GM12873 (cell line): Measurements from ENCODE around the gene NRBP1.

Source experiments
- TF ChIP-seq, protein P1 (sequence below): IDR thresholded peaks from 2 replicates; pipeline ENCODE4 v1.5.1; 2012; ENCODE audit warnings: low read depth, mild to moderate bottlenecking, moderate library complexity, low read length, control low read depth; ENCODE audit not compliant: insufficient read depth; ENCODE audit errors: missing control alignments

NRBP1 gene

DNA sequence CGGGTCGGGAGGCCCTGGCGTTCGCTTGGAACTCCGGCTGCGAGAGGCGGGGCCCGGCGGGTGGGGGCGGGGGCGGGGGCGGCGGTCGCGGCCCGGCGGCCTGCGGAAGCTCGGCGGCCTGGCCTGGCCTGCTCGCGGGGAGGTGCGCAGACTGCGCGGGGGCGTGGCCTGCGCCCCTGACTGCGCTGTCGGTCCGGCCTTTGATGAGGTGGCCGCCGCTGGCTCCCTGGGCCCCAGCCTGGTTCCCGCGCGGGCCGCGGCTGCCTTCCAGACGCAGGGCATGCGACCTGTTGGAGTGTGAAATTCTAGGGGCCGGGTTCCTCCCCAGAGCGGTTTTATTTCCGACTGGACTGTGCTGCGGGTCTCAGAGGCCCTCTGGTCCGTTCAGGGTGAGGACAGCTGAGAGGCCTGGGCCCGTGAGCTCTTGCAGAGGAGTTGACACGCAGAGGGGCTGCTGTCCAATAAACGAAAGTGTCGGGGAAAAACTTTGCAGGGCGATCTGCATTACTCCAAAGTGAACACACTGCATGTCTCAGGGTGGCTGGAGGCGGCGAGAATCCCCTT is 629 bp downstream of the NRBP1 start:
- TF ChIP-seq, protein P1, sequence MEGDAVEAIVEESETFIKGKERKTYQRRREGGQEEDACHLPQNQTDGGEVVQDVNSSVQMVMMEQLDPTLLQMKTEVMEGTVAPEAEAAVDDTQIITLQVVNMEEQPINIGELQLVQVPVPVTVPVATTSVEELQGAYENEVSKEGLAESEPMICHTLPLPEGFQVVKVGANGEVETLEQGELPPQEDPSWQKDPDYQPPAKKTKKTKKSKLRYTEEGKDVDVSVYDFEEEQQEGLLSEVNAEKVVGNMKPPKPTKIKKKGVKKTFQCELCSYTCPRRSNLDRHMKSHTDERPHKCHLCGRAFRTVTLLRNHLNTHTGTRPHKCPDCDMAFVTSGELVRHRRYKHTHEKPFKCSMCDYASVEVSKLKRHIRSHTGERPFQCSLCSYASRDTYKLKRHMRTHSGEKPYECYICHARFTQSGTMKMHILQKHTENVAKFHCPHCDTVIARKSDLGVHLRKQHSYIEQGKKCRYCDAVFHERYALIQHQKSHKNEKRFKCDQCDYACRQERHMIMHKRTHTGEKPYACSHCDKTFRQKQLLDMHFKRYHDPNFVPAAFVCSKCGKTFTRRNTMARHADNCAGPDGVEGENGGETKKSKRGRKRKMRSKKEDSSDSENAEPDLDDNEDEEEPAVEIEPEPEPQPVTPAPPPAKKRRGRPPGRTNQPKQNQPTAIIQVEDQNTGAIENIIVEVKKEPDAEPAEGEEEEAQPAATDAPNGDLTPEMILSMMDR = no peak

DNA sequence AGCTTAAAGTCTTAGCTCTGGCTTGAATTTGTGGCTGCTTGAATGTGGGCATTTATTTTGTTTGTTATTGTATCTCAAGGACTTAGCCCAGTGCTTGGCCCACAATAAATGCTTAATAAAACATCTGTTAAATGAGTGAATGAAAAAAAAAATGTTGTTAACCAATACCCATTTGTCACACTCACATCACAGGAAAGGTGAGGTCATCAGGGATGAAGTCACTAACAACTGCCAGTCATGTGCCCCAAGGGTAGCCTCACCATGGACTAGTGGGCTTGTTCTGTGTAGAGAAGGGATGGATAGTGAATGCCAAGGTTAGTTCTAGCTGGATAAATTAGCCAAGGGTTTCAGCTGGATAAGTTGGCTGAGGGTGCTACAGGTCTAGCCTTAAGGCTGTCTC is 3.0 kb downstream of the NRBP1 start:
- TF ChIP-seq, protein P1 = no peak

DNA sequence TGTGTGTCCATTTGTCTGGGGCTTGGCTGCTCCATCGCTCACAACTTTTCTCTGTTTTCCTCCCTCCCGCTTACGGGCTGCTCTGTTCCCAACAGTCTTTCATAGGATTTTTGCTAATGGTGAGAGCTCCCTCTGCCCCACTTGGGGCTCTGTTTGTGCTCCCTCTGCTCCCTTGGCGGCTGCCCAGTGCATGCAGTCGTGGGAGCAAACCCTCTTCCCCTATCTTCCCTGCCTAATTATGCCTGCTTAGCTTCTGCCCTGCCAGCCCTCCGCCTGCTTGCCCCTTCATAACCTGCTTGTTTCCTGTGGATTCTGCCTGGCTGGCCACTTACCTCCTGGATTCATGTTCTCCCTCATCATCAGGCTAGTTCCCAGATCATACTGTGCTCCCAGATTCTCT is 7.2 kb downstream of the NRBP1 start:
- TF ChIP-seq, protein P1 = no peak

DNA sequence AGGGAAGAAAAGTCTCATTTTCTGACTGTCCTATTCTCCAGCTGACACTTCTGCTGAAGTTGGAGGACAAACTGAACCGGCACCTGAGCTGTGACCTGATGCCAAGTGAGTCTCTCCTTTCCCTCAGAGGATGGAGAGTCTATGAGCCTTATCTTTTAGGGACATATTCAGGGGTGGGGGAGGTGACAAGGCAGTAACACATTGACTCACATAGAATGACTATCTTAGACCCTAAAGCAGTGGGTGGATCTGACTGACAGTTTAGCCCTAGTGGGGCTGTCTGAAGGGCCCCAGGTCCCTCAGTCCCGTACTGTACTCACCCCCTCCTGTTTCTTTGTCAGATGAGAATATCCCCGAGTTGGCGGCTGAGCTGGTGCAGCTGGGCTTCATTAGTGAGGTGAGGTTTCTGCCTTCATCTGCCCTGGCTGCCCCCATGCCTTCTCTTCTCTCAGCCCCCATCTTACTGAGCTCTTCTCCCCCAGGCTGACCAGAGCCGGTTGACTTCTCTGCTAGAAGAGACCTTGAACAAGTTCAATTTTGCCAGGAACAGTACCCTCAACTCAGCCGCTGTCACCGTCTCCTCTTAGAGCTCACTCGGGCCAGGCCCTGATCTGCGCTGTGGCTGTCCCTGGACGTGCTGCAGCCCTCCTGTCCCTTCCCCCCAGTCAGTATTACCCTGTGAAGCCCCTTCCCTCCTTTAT is 12.9 kb downstream of the NRBP1 start:
- TF ChIP-seq, protein P1 = no peak

DNA sequence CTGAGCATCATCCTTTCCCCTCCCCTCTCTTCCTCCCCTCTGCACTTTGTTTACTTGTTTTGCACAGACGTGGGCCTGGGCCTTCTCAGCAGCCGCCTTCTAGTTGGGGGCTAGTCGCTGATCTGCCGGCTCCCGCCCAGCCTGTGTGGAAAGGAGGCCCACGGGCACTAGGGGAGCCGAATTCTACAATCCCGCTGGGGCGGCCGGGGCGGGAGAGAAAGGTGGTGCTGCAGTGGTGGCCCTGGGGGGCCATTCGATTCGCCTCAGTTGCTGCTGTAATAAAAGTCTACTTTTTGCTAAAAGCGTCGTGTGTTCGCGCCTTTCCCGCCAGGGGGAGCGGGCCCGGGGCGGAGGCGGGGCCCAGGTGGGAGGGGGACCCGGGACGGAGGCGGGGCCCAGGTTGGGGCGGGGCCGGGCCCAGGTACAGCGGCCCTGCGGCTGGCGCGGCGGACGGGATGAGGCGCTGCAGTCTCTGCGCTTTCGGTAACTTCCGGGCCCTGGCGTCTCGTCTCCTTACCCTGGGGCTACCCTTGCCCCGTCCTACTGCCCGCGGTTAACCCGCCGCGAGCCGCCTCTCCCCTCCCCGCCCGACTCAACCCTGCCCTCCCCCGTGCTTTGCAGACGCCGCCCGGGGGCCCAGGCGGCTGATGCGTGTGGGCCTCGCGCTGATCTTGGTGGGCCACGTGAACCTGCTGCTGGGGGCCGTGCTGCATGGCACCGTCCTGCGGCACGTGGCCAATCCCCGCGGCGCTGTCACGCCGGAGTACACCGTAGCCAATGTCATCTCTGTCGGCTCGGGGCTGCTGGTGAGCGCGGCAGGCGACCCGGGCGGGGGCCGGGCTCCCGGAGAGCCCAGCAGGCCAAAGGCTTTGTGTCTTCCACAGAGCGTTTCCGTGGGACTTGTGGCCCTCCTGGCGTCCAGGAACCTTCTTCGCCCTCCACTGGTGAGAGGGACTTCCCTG is 13.8 kb downstream of the NRBP1 start, which contains the start of gene KRTCAP3:
Gene KRTCAP3 (plus strand): TSS at position 424 of the 962 bp plus-strand sequence. CDS start 32 bp downstream, at position 456.
- TF ChIP-seq, protein P1 = no peak

DNA sequence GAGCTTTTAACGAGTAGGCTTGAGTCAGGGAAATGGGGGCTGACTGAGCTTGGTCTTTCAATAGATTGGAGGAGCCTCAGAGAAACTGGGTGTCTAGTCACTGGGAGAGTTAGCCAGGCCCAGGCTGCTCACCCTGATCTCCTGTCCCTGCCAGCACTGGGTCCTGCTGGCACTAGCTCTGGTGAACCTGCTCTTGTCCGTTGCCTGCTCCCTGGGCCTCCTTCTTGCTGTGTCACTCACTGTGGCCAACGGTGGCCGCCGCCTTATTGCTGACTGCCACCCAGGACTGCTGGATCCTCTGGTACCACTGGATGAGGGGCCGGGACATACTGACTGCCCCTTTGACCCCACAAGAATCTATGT is 14.5 kb downstream of the NRBP1 start:
- TF ChIP-seq, protein P1 = no peak

DNA sequence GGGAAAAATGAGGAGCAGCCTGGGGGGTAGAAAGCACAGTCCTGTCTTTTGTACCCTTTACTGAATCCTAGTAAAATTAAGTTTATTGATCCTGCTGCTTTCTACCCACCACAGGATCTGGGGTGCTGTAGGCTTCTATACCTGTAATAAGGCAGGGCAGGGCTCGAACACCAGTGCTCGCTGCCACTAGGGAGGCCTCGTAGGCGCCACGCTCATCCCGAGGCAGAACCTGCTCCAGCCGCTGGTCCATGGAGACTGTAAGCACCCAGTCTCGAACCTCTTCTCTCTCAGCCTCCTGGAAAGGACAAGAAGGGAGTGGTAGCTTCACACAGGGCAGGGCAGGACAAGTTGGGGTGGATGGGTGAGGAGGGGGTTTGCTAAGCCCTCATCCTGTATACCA is 16.7 kb downstream of the NRBP1 start:
- TF ChIP-seq, protein P1 = no peak
